ENCODE results near the gene SDK1. TPM values are rescaled to one million over a fixed set of nuclear protein-coding genes. Genes with fewer than 3 reads are reported as not detected.
"Not testable (repeated sequence)": the region's sequence is repeated elsewhere in the genome, so short reads cannot be mapped to it uniquely, and the experiment has no call there.

The SDK1 gene
- total RNA-seq, 1 donor from 2014 or later = 225 TPM

DNA sequence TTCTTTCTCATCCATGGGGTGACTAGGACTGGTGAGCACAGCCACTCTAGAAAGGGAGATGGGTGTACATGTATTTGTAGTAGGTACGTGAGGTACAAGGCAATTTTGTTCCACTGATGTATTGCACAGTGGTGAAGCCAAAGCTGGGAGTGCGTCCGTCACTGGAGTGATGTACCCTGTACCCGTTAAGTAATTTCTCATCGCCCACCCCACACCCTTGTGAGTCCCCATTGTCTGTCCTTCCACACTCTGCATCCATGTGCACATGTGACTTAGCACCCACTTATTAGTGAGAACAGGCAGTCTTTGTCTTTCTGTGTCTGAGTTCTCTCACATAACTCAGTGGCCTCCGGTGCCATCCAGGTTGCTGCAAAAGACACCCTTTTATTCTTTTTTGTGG lies 658.3 kb downstream of the SDK1 start:
- Mint-ChIP-seq H3K9me3 (ENCODE audit: unreplicated experiment) (peaks cover 11% of the 10 kb centered on the region), H3K4me1 (ENCODE audit: low read depth, unreplicated experiment) (no peaks in the 10 kb centered on the region), H3K36me3 (ENCODE audit: unreplicated experiment) (peaks cover 12% of the 10 kb centered on the region), H3K4me3 (ENCODE audit: unreplicated experiment) (no peak overlapping the region), H3K27ac (ENCODE audit: unreplicated experiment) (no peak overlapping the region), H3K27me3 (ENCODE audit: unreplicated experiment) (peaks cover 10% of the 10 kb centered on the region)
- TF ChIP-seq, protein P1, sequence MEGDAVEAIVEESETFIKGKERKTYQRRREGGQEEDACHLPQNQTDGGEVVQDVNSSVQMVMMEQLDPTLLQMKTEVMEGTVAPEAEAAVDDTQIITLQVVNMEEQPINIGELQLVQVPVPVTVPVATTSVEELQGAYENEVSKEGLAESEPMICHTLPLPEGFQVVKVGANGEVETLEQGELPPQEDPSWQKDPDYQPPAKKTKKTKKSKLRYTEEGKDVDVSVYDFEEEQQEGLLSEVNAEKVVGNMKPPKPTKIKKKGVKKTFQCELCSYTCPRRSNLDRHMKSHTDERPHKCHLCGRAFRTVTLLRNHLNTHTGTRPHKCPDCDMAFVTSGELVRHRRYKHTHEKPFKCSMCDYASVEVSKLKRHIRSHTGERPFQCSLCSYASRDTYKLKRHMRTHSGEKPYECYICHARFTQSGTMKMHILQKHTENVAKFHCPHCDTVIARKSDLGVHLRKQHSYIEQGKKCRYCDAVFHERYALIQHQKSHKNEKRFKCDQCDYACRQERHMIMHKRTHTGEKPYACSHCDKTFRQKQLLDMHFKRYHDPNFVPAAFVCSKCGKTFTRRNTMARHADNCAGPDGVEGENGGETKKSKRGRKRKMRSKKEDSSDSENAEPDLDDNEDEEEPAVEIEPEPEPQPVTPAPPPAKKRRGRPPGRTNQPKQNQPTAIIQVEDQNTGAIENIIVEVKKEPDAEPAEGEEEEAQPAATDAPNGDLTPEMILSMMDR (IDR thresholded peaks at IDR 0.05; ENCODE audit: partially characterized antibody, unreplicated experiment) = no peak
- DNase-seq = no peak

DNA sequence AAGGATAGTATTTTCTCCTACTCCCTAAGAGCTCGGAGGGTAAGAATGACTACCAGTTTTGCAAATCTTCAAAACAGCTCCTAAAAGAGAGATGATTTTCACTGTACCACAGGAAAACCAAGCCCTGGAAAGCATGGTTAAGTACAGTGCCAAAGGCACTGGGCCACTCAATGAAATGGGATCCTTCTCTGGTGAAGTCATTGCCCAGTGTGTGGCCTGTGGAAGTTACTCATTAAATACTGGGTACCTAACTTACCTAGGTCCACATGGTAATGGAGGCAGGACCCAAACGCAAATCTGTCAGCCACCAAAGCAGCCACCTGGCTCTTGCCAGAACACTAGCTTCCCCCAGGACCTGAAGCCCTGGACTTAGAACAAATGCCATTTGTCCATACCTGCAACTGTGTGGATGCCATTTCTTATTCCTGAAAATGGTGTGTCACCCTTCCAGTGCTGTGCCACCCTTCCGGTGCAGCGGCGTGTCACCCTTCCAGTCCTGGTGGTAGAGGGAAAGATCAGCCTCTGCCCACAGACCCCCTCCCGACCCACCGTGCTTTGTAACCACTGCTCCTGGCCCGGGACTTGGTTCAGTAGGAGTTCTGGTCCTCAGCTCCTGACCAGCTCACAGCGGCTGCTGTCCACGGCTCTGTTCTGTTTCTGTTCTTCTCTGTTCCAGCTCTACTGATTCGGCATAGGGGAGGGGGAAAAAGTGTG lies 659.2 kb downstream of the SDK1 start:
- no peak for DNase-seq
- peaks cover 15% of the 10 kb centered on the region for H3K9me3 Mint-ChIP-seq (ENCODE audit: unreplicated experiment)
- TF ChIP-seq, protein P1 (IDR thresholded peaks at IDR 0.05; ENCODE audit: partially characterized antibody, unreplicated experiment) = no peak
- peaks cover 4% of the 10 kb centered on the region for H3K4me1 Mint-ChIP-seq (ENCODE audit: low read depth, unreplicated experiment)
- no peak overlapping the region for H3K4me3 Mint-ChIP-seq (ENCODE audit: unreplicated experiment)
- H3K27me3 Mint-ChIP-seq (ENCODE audit: unreplicated experiment) = peaks cover 9% of the 10 kb centered on the region
- peak overlapping the region; percentile 24 for H3K27ac Mint-ChIP-seq (ENCODE audit: unreplicated experiment)
- H3K36me3 Mint-ChIP-seq (ENCODE audit: unreplicated experiment) = peaks cover 16% of the 10 kb centered on the region

DNA sequence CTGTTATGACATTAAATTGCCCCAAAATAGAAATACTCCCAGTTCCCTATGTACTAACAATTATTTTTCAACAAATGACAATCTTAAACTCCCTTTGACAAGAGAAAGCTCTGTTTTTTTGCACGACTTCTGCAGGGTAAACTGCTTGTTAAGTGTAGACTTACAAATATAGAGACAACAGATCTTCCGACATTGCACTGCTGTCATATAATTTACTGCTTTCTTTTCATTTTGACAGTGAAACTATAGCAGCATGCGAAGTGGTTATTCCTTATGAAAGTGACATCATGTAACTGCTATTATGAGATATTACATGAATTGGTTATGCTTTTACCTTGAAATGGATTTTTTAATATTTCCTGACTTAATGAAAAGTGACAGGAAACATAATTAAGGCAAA lies 659.9 kb downstream of the SDK1 start:
- TF ChIP-seq, protein P1 (IDR thresholded peaks at IDR 0.05; ENCODE audit: partially characterized antibody, unreplicated experiment) = no peak
- no peak for DNase-seq
- peaks cover 19% of the 10 kb centered on the region for H3K9me3 Mint-ChIP-seq (ENCODE audit: unreplicated experiment)
- peaks cover 6% of the 10 kb centered on the region for H3K27me3 Mint-ChIP-seq (ENCODE audit: unreplicated experiment)
- H3K4me3 Mint-ChIP-seq (ENCODE audit: unreplicated experiment) = no peak overlapping the region
- no peak overlapping the region for H3K27ac Mint-ChIP-seq (ENCODE audit: unreplicated experiment)
- H3K36me3 Mint-ChIP-seq (ENCODE audit: unreplicated experiment) = peaks cover 16% of the 10 kb centered on the region
- peaks cover 10% of the 10 kb centered on the region for H3K4me1 Mint-ChIP-seq (ENCODE audit: low read depth, unreplicated experiment)

DNA sequence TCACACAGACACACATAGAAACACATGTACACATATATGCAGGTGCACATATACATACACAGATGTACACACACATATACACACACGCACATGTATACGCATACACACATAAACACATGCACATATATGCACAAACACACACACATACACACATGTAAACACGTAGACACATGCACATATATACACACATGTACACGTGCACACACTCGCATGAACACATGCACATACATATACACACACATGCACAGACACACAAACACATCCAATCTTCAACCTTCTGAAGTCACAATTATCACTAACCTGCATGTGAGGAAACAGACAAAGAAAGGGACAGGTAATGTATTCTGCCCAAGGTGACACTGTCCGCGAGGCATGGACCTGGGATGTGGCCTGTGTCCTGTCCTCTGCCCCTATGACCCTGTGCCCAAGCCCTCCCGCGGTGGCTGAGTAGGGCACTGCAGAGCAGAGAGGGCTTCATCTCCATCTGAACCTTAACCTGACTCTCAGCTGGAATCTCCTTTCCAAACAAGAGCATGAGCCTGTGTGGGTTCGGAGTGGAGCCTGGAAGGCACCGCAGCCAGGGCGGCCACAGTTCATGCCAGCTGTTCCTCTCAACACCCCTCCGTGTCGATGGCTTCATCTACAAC lies 660.9 kb downstream of the SDK1 start:
- TF ChIP-seq, protein P1 (IDR thresholded peaks at IDR 0.05; ENCODE audit: partially characterized antibody, unreplicated experiment) = no peak
- no peak overlapping the region for H3K27ac Mint-ChIP-seq (ENCODE audit: unreplicated experiment)
- peaks cover 5% of the 10 kb centered on the region for H3K27me3 Mint-ChIP-seq (ENCODE audit: unreplicated experiment)
- no peak for DNase-seq
- H3K9me3 Mint-ChIP-seq (ENCODE audit: unreplicated experiment) = peaks cover 24% of the 10 kb centered on the region
- peaks cover 16% of the 10 kb centered on the region for H3K36me3 Mint-ChIP-seq (ENCODE audit: unreplicated experiment)
- peaks cover 10% of the 10 kb centered on the region for H3K4me1 Mint-ChIP-seq (ENCODE audit: low read depth, unreplicated experiment)
- H3K4me3 Mint-ChIP-seq (ENCODE audit: unreplicated experiment) = no peak overlapping the region

DNA sequence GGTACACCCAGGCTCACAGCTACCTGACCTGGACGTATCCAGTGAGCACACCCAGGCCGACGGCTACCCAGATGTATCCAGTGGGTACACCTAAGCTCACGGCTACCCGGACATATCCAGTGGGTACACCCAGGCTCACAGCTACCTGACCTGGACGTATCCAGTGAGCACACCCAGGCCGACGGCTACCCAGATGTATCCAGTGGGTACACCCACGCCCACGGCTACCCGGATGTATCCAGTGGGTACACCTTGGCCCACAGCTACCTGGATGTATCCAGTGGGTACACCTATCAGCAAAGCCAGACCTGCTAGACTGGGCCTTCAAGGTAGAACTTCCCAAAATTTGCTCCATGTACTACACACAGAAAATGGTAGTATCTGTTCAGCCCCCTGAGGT lies 662.7 kb downstream of the SDK1 start:
- H3K27ac Mint-ChIP-seq (ENCODE audit: unreplicated experiment); DNase-seq; H3K27me3 Mint-ChIP-seq (ENCODE audit: unreplicated experiment); H3K4me3 Mint-ChIP-seq (ENCODE audit: unreplicated experiment): not testable (repeated sequence)
- peaks cover 31% of the 10 kb centered on the region for H3K36me3 Mint-ChIP-seq (ENCODE audit: unreplicated experiment)
- H3K9me3 Mint-ChIP-seq (ENCODE audit: unreplicated experiment) = peaks cover 37% of the 10 kb centered on the region
- peaks cover 10% of the 10 kb centered on the region for H3K4me1 Mint-ChIP-seq (ENCODE audit: low read depth, unreplicated experiment)
